GM18951 (cell line): Measurements from ENCODE around the gene RFC1.
"Not testable (repeated sequence)": the region's sequence is repeated elsewhere in the genome, so short reads cannot be mapped to it uniquely, and the experiment has no call there.

Experiments
- POLR2A ChIP-seq: IDR thresholded peaks from 4 replicates; pipeline ENCODE4 v1.6.1; 2011; ENCODE audit warnings: mild to moderate bottlenecking; ENCODE audit not compliant: insufficient read length, insufficient read depth; ENCODE audit errors: extremely low read depth
- in situ Hi-C: fragments of 300-500 bp; cut with MboI; formaldehyde crosslinking; loops from one replicate; pipeline ENCODE4 v1.12.0; 2022; ENCODE audit warnings: low sequenced_read_pairs, mixed read lengths, inconsistent platforms; ENCODE audit not compliant: unreplicated experiment

The RFC1 gene, protein sequence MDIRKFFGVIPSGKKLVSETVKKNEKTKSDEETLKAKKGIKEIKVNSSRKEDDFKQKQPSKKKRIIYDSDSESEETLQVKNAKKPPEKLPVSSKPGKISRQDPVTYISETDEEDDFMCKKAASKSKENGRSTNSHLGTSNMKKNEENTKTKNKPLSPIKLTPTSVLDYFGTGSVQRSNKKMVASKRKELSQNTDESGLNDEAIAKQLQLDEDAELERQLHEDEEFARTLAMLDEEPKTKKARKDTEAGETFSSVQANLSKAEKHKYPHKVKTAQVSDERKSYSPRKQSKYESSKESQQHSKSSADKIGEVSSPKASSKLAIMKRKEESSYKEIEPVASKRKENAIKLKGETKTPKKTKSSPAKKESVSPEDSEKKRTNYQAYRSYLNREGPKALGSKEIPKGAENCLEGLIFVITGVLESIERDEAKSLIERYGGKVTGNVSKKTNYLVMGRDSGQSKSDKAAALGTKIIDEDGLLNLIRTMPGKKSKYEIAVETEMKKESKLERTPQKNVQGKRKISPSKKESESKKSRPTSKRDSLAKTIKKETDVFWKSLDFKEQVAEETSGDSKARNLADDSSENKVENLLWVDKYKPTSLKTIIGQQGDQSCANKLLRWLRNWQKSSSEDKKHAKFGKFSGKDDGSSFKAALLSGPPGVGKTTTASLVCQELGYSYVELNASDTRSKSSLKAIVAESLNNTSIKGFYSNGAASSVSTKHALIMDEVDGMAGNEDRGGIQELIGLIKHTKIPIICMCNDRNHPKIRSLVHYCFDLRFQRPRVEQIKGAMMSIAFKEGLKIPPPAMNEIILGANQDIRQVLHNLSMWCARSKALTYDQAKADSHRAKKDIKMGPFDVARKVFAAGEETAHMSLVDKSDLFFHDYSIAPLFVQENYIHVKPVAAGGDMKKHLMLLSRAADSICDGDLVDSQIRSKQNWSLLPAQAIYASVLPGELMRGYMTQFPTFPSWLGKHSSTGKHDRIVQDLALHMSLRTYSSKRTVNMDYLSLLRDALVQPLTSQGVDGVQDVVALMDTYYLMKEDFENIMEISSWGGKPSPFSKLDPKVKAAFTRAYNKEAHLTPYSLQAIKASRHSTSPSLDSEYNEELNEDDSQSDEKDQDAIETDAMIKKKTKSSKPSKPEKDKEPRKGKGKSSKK

DNA sequence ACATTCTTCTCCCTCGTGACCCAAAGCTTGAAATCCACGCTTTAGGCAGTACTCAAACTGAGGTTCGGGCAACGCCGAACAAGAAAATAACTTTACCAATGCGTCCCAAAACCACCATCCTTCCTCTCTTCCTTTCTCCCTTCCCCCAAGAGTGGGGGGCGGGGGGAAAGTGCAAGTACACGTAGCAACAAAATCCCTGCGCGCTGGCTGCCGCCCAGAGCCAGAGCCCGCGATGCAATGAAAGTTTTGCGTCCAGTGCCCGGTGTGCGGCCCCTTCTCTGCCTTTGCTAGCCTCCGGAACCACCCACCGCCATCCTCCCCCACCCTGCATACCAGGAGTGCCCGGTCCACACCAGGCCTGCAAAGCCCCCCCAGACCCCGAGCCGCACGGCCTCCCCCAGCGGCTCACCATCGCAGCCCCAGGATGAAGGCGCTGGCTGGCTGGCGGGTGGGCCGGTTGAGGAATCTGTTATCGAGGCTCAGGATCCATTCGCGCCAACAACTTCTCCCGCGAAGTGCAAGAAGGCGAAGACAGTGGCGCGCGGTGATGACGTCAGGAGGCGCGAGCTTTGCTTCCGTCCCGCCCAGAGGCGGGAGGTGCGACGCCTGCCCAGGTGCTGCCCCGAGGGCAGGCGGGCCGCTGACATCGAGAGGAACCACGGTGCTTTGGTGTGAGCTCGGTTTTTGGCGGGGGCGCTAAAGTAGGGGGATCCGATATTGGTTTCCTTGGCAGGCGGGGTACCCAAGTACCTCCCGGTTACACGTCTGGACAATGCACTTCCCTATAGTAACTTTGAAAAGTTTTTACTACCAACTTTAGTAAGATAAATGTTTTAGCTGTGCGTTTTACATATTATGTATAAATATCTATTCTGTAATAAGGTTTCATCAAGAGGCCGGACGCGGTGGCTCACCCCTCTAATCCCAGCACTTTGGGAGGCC is at the start of gene RFC1:
Gene RFC1, minus strand, starts transcription at position 533 of the 942 bp plus-strand sequence. Its CDS starts 121 bp downstream, at position 412.
- TF ChIP-seq POLR2A = peak; percentile 64
- in situ Hi-C loops = no loop called here

DNA sequence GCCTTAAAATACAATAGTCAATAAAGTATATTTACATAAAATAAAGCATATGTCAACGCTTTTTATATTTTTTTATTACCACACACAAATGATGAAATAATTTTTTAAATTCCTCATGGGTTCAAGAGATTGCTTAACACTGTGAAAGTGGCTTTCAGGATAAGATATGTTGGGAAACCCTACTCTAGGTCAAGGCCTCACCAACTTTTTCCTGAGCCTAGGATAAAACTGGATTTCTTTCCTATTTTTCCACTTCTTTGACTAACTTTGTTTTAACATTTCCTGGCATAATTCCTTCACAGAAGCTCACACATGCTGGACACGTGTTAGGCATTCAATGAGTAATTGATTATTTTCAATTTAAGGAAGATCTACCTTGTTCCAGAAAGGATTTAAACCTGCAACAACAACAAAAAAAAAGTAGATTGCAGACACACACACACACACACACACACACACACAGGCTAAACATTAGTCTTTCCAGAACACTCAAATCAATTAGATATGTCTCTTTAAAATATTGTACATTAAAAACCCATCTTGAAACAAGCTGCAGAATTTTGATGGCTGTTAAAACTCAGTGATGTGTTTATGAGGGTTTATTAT is 49.6 kb upstream of the RFC1 start:
- in situ Hi-C loops = no loop called here
- no peak for TF ChIP-seq POLR2A

DNA sequence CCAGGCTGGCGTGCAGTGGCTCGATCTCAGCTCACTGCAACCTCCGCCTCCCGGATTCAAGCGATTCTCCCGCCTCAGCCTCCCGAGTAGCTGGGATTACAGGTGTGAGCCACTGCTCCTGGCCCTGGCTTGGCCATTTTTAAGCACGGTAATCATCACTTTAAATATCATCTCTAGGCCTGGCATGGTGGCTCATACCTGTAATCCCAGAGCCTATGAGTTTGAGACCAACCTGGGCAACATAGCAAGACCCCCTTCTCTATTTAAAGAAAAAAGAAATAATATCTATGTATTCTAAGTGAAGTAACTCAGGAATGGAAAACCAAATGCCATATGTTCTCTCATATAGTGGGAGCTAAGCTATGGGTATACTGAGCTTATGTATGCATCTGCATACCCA is 45.4 kb upstream of the RFC1 start:
- in situ Hi-C loops = not testable (repeated sequence)

DNA sequence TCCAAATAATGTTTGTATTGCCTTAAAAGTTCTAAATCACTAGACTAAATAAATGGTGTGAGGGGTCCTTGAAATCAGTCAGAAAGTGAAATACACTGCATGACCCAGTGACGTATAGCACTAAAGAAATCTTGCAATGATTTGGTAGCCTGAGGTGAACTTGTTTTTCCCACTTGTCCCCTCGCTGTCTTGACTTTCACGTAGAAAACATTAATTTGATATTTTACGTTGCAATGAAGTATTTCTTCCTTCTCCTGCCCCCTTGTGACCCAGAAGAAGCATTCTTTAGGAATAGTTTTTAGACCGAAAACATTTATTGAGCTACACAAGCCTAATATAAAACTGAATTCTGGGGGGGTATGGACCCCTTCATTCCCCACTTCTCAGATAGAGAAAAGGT is 44.3 kb upstream of the RFC1 start:
- in situ Hi-C loops = no loop called here
- no peak for TF ChIP-seq POLR2A

DNA sequence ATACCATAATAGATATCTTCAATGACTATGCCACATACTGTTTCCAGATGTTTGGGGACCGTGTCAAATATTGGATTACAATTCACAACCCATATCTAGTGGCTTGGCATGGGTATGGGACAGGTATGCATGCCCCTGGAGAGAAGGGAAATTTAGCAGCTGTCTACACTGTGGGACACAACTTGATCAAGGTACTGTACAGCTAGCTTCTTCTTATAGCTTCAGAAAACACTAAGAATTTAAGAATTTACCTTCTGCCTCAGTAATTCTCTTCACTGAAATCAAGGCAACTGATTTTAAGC is 41.4 kb upstream of the RFC1 start:
- in situ Hi-C loops = no loop called here
- TF ChIP-seq POLR2A = no peak

DNA sequence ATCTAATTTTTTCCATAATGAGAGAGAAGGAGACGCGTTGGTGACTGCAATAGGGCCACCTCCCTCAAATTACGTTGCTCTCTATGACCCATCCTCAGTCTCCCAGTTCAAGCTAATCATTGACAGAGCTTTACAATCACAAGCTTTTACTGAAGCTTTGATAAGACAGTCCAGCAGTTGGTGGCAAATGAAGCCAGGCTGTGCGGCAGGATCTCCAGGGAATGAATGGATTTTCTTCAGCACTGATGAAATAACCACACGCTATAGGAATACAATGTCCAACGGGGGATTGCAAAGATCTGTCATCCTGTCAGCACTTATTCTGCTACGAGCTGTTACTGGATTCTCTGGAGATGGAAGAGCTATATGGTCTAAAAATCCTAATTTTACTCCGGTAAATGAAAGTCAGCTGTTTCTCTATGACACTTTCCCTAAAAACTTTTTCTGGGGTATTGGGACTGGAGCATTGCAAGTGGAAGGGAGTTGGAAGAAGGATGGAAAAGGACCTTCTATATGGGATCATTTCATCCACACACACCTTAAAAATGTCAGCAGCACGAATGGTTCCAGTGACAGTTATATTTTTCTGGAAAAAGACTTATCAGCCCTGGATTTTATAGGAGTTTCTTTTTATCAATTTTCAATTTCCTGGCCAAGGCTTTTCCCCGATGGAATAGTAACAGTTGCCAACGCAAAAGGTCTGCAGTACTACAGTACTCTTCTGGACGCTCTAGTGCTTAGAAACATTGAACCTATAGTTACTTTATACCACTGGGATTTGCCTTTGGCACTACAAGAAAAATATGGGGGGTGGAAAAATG is 40.8 kb upstream of the RFC1 start, which contains the start of gene KLB:
Gene KLB, plus strand, starts transcription at position 168 of the 821 bp plus-strand sequence. Its CDS starts 20 bp downstream, at position 188.
- no peak for TF ChIP-seq POLR2A

DNA sequence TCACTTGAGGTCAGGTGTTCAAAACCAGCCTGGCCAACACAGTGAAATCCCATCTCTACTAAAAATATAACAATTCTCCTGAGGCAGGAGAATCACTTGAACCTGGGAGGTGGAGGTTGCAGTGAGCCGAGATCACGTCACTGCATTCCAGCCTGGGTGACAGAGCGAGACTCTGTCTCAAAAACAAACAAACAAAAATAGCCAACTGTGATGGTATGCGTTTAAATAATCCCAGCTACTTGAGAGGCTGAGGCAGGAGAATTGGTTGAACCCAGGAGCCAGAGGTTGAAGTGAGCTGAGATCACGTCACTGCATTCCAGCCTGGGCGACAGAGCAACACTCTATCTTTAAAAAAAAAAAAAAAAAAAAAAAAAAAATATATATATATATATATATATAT is 35.5 kb upstream of the RFC1 start:
- in situ Hi-C loops = not testable (repeated sequence)

More for the DNA sequence above, 40.8 kb upstream of the RFC1 start, which contains the start of gene KLB:
- in situ Hi-C loops = no loop called here

DNA sequence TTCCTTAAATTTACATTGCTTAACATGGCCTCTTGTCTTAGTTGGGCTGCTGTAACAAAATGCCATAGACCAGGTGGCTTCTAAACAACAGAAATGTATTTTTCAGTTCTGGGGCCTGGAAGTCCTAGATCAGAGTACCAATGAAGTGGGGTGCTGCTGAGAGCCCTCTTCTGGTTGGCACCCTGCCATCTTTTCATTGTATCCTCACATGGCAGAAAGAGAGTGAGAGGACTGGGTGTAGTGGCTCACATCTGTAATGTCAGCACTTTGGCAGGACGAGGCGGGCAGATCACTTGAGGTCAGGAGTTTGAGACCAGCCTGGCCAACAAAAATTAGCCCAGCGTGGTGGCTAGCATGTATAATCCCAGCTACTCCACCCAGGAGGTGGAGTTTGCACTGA is 28.5 kb upstream of the RFC1 start:
- in situ Hi-C loops = no loop called here

DNA sequence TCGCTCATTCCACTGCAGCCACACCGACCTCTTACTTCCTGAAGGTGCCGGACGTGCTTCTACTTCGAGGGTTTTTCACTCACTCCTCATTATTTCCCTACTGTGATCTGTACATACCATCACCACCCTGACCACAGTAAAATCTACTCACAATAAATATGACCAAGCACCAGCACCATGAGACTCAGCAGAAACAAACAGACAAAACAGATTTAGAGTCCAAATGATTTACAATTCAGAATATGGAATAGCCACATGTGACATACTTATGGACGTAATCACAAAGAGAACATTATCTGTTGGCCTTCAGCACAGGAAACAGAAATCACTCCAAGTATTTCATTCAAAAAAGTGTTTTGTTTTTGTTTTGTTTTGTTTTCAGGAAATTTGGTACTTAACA is 24.4 kb upstream of the RFC1 start:
- TF ChIP-seq POLR2A = no peak
- in situ Hi-C loops = no loop called here

More for the DNA sequence above, 28.5 kb upstream of the RFC1 start:
- TF ChIP-seq POLR2A = no peak

DNA sequence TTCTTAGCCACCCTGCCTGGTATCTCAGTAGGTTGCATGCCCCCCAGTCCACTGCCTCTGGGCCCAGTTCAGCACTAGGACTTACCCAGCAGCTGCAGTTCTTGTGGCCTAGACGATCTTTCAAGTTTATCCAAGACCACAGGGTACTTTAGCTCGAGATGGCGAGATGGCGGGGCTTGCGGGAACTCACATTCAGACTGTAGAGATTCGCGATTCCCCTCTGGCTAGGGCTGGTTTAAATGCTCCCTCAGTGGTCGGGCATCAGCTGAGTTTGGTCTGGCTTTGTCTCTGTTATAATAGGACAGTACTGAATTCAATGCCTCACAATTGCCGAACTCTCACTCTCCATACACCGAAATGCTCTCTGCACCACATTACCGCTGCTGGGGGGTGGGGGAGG is 18.4 kb upstream of the RFC1 start:
- in situ Hi-C loops = no loop called here
- no peak for TF ChIP-seq POLR2A

DNA sequence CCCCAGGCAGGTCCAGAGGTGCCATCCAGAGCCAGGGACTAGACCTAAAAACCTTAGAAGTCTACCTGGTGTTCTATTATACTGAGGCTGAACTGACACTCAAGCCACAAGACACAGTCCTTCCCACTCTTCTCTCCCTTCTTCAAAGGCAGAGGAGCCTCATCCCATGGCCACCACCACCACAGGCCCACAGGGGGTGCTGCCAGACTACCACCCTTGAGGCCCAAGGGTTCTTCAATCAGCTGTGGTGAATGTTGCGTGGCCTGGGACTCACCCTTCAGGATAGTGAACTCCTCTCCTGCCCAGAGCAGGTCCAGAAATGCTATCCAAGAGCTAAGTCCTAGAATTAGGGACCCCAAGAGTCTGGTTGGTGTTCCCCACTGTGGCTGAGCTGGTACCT is 17.5 kb upstream of the RFC1 start:
- in situ Hi-C loops = no loop called here
- TF ChIP-seq POLR2A = no peak
